Hematopoietic multipotent progenitor cell treated with erythropoietin and hydrocortisone succinate and interleukin-3 and kit ligand, for 6 days (in vitro differentiated cells): ENCODE data around the gene CPSF4.
A peak's percentile ranks its signal among the peaks of the same experiment; 100 is the strongest.

Source experiments
- DNase-seq: peaks from one replicate; pipeline ENCODE4 v3.0.0-alpha.2; 2015

CPSF4 gene

GRCh38 chr7:99449326-99449725 lies 10.6 kb downstream of the CPSF4 start:
- no peak for DNase-seq

DNA sequence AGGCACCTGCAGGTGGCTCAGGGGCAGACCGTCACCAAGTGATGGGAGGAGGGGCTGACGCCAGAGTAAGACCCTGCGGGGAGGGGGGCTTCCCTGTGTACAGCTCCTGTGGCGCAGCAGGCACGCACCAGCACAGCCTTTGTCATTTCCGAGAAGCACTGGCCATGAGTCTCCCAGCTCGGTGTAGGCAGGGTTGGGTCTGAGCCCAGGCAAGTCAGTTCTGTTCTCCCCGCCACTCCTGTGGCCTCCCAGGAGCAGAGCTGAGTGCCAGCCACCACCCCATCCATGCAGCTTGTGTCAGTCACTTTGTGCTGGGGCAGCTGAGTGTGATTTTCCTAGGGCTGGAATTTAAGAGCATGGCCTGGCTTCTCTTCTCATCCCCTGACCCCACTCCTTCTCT lies 13.2 kb downstream of the CPSF4 start:
- no peak for DNase-seq

DNA sequence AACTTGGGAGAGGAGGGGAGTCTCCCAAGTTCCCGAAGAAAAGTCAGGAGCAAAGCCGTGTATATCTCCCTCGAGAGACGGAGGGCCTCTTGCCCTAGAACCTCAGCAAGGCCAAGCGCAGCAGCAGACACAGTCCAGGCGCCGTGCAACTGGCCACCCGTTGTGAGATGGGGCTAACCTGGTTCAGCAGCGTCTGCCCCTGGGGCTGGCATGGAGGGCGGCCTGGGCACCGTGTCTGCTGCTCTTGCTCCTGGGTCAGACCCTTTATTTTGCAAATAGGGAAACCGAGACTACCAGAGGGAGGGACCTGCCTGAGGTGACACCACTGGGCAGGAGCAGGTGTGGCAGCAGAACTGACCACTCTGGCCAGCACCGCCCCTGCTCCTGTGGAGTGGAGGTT lies 13.8 kb downstream of the CPSF4 start:
- DNase-seq: no peak

DNA sequence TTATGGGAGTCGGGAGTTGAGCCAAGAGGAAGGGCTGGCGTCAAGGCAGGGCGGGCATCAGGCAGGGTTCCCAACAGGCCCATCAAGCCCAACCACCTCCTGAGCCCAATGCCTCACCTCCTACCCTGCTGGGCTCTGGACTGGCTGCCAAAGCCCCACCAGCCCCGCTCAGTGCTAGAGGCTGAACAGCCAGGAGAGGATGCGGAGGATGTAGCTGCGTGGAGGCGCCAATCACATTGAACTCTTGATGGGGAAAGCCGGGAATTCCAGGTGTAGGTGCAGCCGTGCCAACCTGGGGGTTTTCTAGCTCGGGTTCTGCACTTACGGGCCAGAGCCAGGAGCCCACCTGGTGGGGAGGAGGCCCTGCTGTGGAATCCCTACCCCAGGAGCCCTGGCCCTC lies 14.4 kb downstream of the CPSF4 start:
- no peak for DNase-seq

DNA sequence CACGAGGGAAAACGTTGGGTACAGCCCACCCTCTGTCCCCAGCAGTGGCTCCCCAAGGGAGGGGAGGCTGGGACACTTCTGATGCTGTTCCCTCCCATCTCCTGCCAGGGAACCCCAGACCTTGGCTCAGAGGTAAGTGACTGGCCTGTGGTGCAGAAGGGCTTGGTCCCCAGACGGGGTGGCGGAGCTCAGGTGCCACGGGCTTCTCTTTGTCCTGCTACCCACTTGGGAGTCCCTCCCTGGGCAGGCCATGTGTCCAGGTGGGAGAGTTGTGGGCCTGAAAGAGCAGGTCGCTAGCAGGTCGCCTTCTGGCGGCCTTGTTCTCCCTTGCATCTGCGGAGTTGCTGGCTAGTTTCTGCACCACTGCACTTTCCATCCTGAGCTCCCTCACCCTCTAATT lies 17.1 kb downstream of the CPSF4 start:
- DNase-seq: no peak

DNA sequence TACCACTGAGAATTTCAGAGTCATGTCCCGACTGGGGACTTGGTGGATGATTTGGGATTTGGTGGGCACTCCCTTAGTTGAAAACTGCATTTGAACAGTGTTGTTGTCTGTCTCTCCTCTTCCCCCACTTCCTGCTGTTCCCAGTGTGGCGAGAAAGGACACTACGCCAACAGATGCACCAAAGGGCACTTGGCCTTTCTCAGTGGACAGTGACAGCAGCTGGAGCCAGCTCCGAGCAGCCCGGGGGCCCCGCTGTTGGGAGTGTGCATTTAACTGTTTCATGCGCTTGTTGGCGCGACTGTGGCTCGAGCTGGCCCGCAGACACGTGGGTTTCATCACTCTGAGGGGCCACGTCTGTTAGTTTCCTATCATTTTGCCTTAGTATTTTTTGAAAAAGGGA lies 17.5 kb downstream of the CPSF4 start:
- no peak for DNase-seq

- no peak for DNase-seq
These were observed 18.4 kb downstream of the CPSF4 start for GRCh38 chr7:99457050-99457649.

DNA sequence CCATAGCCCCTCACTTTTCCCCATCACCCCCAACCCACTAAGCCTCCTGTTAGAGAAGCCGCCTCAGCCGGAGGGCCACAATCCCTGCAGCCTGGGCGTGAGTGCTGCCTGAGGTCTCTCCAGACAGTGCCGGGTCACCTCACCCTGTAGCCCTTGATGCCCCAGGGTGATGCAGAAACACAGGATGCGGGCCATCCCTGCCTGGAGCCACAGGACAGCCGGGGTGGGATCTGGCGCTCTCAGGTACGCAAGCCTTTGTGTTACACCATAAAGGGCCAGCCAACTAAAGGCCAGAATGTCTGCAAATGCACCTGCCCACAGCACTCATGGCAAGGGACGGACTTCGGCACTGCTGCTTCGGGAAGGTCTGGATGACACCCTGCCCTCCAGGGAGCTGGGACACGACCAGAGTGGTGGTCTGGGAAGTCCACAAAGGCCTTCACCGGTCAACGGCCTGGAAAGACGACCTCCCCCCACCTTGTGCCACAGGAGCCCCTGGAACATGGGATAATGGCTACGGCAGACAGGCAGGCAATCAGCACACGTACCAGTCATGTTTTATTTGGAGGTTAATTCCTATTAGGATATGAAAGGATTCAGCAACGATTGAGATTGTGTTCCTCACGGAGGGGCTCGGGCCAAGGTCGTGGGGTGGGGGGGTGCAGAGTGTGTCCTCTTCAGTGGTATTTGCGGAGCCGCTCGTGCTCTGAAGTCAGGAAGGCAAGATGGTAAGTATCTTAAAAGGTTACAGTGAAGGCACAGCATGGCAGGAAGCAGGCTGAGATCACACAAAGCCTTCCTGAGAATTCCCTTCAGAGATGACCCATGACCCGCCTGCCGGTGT lies 19.1 kb downstream of the CPSF4 start:
- no peak for DNase-seq

GRCh38 chr7:99459087-99459486 lies 20.3 kb downstream of the CPSF4 start:
- DNase-seq: peak; percentile 76

DNA sequence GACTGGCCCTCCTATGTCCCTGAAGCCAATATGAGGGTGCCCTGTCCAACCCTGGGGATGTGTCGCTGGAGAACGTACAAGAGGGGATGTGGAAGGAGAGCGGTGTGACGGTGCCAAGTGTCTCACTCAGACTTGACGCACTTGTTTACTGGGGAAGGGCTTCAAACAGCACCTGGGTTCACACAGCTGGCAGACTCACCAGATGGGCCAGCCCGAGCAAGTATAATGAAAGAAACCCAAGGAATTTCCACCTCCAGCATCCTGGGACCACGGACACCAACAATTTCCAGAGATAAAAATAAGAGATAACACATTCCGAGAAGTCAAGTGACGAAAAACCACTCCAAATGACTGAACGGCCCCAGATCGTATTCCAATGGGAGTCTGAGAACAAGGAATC lies 21.9 kb downstream of the CPSF4 start:
- no peak for DNase-seq

DNA sequence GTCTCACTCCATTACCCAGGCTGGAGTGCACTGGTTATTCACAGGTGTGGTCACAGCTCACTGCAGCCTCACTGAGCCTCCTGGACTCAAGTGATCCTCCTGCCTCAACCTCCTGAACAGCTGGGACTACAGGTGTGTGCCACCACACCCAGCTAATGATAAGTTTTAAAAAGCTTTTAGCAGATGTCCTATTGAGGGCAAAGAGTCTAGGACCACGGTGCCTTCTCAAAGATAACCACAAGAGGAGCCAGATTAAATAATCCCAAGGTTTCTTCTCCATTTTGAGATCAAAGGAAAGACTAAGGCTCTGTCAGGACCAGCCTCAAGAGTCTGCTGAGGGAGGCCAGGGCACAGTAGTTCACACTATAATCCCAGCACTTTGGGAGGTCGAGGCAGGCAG lies 22.5 kb downstream of the CPSF4 start:
- DNase-seq: peak; percentile 47

DNA sequence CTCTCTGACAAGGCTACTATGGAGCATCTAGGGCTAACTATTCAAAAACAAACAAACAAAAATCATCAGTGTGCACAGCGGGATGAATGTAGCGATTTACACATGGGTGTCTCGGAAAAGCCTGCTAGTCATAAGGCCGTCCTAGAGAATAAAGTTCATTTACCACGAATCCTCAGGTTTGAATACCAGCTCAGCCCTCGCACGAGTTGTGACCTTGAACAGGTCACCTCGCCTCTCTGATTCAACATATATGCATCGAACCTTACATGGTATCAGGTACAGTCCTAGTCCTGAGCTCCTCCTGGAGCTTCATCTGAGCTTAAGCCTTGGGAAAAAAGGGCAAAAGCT lies 26.7 kb downstream of the CPSF4 start:
- peak; percentile 30 for DNase-seq

DNA sequence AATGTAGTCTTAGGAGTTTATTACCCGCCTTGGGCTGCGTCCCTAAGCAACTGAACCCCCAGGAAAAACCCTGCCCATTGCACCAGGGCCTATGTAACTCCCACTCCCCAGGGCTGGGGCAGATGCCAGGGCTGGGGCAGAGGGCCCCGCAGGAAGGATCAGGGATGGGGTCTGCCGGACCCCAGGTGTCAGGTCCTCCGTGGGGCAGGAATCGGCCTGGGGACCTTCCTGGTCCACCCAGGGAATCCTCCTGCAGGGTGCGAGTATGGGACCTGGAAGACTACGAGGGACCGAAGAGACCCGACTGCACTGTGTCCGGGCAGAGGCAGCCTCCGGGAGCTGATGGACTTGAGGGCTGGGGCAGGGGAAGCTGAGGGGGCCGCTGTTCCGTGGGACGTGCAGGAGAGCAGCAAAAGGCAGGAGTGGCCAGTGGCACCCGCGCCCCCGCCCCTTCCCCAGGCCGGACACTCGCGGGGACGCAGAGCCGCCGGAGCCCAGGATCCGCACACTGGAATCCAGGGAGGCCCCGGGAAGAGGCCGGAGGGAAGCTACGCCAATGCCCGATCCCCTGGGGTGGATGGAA lies 29.7 kb downstream of the CPSF4 start:
- no peak for DNase-seq

- DNase-seq: no peak
These were observed 30.8 kb downstream of the CPSF4 start for GRCh38 chr7:99469381-99470065.

GRCh38 chr7:99472561-99473314 lies 34.0 kb downstream of the CPSF4 start, which contains the start of gene ZNF789:
Gene ZNF789, plus strand, starts transcription at chr7:99472890. Its CDS starts 3,567 bp downstream, at chr7:99476457.
- DNase-seq: peak; percentile 99

DNA sequence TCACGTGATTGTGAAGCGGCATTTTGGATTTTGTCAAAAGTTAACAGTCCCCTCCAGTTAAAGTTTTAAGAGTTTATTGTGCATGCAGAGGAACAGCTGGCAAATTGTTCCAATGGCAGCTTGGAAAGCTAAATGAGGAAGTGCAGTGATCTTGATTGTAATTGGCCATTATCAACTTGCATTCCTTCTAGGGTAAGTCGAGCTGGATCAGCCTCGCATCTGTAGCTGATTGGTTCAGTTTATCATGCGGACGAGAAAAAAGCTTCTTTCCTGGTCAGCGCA lies 34.5 kb downstream of the CPSF4 start:
- peak; percentile 92 for DNase-seq

DNA sequence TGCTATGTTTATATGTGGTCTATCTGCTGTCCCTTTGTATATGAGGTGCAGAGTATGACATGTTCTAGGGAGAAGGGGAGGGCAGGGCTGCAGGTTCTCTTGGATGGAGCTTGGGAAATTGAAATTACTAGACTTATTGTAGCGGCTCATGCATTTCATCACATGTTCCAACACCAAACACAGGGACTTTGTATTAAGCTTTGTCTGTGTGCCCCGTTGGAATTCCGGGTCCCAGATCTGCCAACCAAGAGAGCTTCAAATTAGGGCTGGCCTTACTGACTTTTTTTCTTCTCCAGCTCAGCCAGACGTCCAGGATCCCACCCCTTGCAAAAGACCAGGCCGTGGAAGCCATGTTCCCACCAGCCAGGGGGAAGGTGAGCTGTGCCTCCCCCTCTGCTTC lies 37.4 kb downstream of the CPSF4 start:
- DNase-seq: no peak

- DNase-seq: peak; percentile 39
These were observed 40.0 kb downstream of the CPSF4 start for GRCh38 chr7:99478464-99479440.

DNA sequence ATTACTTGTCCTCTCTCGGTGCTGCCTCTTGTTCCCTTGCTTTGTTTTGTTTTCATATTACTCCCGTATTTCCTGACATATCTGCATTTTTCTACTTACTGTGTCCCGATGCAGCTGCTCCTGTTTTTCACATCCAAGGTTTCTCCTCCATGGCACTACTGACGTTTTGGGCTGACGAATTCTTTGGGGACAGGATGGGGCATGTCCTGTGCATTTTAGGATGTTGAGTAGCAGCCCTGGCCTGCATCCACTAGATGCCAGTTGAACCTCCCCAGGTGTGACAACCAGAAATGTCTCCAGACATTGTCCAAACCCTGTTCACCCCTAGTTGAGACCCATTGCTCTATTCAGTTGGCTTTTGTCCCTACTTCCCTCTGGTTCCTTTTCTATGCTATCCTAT lies 46.4 kb downstream of the CPSF4 start:
- DNase-seq: no peak

GRCh38 chr7:99489235-99489634 lies 50.5 kb downstream of the CPSF4 start:
- DNase-seq: peak; percentile 54

GRCh38 chr7:99490878-99491277 lies 52.1 kb downstream of the CPSF4 start:
- no peak for DNase-seq

DNA sequence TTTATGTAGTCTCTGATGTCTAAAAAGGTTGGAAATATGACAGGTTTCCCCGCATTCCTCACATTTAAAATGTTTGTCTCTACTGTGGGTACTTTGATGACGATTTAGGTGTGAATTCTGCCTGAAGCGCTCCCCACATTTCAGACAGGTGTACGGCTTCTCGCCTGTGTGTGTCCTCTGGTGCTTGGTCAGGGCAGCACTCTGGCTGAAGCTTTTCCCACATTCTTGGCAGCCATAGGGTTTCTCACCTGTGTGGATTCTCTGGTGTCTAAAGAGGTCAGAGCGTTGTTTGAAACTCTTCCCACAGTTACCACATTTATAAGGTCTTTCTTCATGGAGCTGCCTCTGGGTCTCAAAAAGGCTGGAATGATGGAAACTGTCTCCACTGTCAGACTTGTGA lies 55.1 kb downstream of the CPSF4 start:
- DNase-seq: no peak
